HG02852 (cell line): ENCODE results near the gene DNAJB13.
"Not testable (repeated sequence)": the region's sequence is repeated elsewhere in the genome, so short reads cannot be mapped to it uniquely, and the experiment has no call there.

ENCODE experiments used
- ATAC-seq: cut with Tn5 transposase; IDR thresholded peaks from one replicate; pipeline ENCODE4 v1.9.1; 2021; ENCODE audit warnings: mild to moderate bottlenecking, moderate library complexity; ENCODE audit not compliant: unreplicated experiment

Gene DNAJB13

GRCh38 chr11:73976451-73977151 is 25.8 kb downstream of the DNAJB13 start:
- ATAC-seq = no peak

DNA sequence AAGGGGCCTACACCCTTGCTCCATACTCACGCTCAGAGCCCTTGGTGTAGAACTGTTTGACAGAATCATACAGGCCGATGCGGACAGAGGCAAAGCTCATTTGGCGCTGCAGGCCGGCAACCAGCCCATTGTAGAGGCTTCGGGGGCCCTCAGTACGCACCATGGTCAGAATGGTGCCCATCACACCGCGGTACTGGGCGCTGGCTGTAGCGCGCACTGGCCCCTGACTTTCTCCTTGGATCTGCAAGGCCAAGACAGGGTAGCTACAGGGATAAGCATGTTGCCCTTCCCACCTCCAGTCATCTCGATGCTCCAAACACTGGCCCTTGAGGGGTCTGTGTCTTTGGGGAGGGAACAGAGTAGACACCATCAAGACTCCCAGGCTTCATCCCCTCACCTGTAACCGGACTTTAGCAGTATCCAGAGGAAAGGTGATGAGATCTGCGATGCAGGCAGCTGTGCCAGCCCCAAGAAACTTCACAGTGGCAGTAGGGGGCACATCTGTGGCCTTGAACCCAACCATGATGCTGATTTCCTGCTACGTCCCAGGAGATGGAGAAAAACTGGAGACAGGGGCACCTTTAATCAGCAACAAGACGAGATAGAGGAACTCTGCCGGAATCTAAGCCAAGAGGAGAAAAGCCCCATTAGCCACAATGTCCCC is 27.2 kb downstream of the DNAJB13 start:
- no peak for ATAC-seq

GRCh38 chr11:73978576-73979086 is 27.8 kb downstream of the DNAJB13 start:
- ATAC-seq = no peak

DNA sequence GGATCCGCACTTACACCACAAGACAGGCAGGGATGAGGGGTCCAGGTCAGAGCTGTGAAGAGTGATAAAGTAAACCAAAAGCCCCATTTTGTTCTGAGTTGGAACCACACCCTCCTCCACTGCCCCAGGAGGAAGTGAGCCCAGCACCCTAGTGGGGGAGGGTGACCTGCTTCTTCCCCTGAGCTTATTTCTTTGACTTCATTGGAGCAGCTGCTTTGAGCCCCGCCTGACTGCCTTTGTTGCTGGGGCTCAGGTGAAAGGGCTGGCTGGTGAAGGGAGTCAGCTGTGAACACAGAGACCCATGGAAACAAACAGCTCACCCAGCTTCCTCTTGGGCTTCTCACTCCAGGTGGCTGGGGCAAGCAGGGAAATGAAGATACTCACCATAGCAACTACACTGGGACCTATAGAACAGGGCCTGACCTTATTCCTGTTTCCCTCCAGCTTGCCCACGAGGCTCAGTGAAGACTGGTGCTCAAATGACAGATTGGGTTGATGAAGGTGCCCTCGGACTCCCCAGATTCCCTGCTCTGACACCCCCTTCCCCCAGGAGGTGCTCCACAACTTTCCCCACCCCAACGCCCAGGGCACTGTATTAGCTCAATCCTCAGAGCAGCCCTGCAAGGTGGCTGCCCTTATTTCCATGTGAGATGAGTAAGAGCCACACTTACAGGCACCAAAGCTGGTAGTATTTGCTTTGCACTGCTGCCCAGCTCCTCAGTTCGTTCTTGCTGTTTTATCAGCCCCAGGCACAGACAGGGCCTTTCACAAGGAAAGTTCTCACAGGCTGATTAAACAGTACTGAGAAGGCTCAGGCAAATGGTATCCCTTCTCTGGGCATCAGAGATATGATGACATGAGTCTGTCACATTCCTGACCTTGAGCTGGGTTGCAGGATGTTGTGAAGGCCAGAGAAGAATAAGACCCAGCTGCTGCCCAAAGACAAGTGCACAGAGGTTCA is 29.5 kb downstream of the DNAJB13 start:
- ATAC-seq = peak; percentile 47

DNA sequence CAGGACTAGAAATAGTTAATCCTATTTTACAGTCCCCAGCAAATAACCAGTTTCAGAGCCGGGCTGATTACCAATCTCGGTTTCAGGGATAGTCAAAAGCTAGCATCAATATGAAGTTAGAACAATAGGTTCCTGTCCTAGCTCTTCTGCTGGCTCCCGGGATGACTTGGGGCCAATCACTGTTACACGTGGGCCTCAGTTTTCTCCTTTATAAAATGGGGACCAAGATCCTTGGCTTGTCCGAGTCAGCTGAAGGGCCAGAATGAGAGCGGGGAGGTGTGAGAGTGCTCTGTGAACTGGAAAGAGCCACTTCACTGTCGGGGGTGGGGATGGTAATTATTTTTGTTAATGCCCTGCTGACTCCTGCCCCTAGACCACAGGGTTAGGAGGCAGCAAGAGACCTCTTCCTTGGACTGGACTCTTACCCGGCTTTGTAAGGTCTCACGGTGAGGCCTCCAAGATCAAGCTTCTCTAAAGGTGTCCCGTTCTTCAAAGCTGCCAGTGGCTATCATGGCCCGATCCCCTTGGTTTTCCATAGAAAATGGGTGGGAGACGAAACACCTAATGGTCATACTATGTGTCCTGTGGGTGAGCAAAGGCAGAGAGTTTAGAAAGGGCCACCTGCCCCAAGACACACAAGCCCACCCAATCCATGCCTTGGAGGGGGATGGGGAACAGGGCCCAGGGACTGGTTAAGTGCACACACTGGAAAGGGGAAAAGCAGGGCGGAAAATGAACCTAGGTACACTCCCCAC is 30.4 kb downstream of the DNAJB13 start:
- no peak for ATAC-seq

- peak; percentile 56 for ATAC-seq
These were observed 31.8 kb downstream of the DNAJB13 start, which contains the start of gene UCP2 for GRCh38 chr11:73982595-73982989. Gene UCP2, minus strand, starts transcription at chr11:73982843. Its CDS starts 4,465 bp downstream, at chr11:73978378.

- ATAC-seq = peak; percentile 77
These were observed 32.3 kb downstream of the DNAJB13 start for GRCh38 chr11:73982990-73983740.

GRCh38 chr11:73983741-73984538 is 33.1 kb downstream of the DNAJB13 start:
- no peak for ATAC-seq

GRCh38 chr11:73985661-73986060 is 34.8 kb downstream of the DNAJB13 start:
- not testable (repeated sequence) for ATAC-seq

- ATAC-seq = no peak
These were observed 37.4 kb downstream of the DNAJB13 start for GRCh38 chr11:73988227-73988626.

DNA sequence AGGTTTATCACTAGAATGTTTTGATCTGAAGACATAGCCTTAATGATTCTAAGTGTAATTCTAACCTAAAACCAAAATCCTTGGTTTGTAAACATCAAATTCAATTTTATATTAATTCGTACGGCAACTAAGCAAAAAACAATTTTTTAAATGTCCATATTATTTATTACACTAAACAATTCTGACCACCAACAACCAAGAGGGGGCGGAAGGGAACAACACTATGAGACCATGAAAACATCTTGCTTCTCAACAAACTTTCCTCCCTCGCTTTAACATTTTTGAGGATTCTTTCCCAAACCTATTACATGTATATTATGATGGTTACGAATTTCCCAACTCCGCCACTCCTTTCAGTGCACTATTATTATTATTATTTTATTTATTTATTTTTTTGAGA is 38.3 kb downstream of the DNAJB13 start:
- no peak for ATAC-seq

DNA sequence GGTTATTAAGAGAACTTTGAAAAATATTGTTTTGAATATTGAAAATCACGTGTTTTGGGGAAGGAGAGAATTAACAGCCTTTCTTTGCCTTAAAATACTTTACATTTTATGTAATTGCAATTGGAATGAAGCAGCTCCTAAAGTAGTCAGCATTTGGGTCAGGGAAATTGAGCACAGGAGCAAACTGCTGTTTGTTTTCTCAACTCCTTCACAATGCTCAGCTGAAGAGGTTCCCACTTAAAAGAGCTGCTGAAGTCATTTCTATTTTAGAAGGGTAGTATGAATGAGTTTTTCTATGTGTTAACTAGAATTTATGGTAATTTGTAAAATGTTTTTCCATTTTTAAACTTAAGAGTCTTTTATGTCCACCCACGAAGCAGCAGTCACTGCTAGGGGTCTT is 39.9 kb downstream of the DNAJB13 start:
- no peak for ATAC-seq

GRCh38 chr11:73991471-73992006 is 40.7 kb downstream of the DNAJB13 start:
- ATAC-seq = peak; percentile 49

DNA sequence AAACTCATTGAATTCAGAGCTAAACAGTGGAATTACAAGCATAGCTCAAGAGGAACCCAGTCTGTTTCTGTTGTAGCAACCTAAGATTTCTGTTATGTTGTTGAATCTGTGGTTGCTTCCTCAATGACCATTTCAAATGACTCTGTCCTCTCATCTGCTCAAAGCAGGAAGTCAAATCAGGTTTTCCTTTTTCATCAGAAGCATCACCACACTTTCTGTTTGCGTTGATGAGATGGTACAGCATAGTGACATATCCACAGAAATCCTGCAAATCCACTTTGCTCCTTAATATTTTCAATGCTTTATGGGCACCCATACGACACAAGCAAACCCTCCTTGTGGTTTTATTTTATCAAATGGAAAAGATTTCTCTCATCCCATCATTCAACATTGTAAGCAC is 44.4 kb downstream of the DNAJB13 start:
- ATAC-seq = no peak

DNA sequence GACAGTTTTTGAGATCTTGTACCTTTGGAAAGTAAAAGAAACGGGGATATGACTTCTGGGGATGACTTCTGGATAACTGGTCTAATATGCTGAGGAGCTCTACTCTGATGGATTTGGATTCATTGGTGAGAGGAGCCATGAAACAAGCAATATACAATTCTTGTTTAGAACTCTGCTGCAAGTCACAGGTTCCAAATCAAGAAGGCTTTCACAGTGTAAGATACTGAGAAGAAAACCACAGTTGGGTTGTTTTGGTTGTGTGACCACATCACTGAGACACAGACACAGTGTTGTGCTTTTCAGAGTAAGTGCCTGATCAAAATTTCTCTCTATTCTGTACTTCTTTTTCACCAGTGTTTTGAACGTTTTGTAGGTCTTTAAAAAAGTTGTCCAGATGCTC is 44.9 kb downstream of the DNAJB13 start:
- ATAC-seq = peak; percentile 45

GRCh38 chr11:73996161-73996747 is 45.4 kb downstream of the DNAJB13 start:
- no peak for ATAC-seq

DNA sequence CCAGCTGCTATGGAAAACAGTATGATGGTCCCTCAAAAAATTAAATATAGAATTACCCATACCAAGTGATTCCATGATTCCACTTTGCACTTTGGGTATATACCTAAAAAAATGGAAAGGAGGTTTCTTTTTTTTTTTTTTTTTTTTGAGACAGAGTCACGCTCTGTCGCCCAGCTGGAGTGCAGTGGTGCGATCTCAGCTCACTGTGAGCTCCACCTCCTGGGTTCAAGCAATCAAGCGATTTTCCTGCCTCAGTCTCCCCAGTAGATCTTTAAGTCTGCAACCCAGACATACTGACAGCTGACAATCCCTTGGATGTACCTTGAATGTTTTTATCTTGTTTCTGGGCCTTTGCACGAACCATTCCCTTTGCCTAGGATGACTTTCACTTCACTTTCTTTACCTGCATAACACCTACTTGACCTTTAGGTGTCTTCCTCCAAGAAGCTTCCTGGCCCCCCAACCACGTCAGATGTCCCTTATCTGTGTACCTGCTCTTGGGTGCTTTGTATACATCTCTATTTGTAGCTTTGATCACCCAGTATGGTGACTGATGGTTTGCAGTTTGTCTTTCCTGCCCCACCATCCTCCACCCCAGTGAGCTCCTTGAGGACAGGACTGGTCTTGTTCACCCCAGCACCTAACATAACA is 46.4 kb downstream of the DNAJB13 start:
- no peak for ATAC-seq
